Measurements from ENCODE around the gene FAM136A. TPM values are rescaled to one million over a fixed set of nuclear protein-coding genes. Genes with fewer than 3 reads are reported as not detected.

FAM136A gene
- total and polyA plus RNA-seq, 9 donors: 34.4 to 41.7 (median 37.2) TPM

GRCh38 chr2:70331012-70331411 lies 29.1 kb upstream of the FAM136A start:
- Histone ChIP-seq H3K4me3 (ENCODE audit: low read length) (no peak overlapping the region), H3K27ac (ENCODE audit: low read length) (no peak overlapping the region), H3K27me3 (ENCODE audit: control insufficient read depth, insufficient read depth, low read length) (no peaks in the 10 kb centered on the region), H3K36me3 (ENCODE audit: control insufficient read depth, insufficient read depth, low read length) (no peaks in the 10 kb centered on the region), H3K9me3 (replicated peaks; ENCODE audit: control insufficient read depth, low read depth, low read length) (no peaks in the 10 kb centered on the region), H3K4me1 (ENCODE audit: control insufficient read depth, insufficient read depth, low read length) (no peaks in the 10 kb centered on the region)
- DNase-seq: no peak
- WGBS (ENCODE audit: insufficient coverage): 51% methylated on average over 4 of the region's 7 CpGs

DNA sequence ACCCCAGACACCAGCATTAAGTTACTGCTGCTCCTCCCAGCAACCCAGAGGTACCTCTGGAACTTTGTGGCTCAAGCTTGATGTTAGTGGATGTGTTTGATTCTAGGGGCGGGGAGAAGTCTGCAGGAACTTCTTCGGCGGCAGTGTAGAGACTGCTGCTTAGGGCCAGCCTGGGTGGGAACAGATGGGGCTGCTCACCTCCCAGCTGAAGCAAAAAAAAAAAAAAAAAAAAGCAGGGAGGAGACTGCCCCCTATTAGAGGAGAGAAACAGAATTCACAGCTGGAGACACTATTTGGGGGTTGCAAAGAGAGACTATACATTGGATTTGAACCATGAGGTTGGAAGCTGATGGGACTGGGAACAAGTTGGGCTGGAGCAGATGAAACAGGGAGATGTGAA lies 28.6 kb upstream of the FAM136A start:
- Histone ChIP-seq H3K4me3 (ENCODE audit: low read length) (no peak overlapping the region), H3K9me3 (replicated peaks; ENCODE audit: control insufficient read depth, low read depth, low read length) (no peaks in the 10 kb centered on the region), H3K27me3 (ENCODE audit: control insufficient read depth, insufficient read depth, low read length) (no peaks in the 10 kb centered on the region), H3K27ac (ENCODE audit: low read length) (no peak overlapping the region), H3K4me1 (ENCODE audit: control insufficient read depth, insufficient read depth, low read length) (no peaks in the 10 kb centered on the region), H3K36me3 (ENCODE audit: control insufficient read depth, insufficient read depth, low read length) (no peaks in the 10 kb centered on the region)
- no peak for DNase-seq
- 56% methylated on average over 3 of the region's 3 CpGs for WGBS (ENCODE audit: insufficient coverage)

- DNase-seq: no peak
- H3K36me3 ChIP-seq (ENCODE audit: control insufficient read depth, insufficient read depth, low read length): no peaks in the 10 kb centered on the region
- no peaks in the 10 kb centered on the region for H3K27me3 ChIP-seq (ENCODE audit: control insufficient read depth, insufficient read depth, low read length)
- H3K9me3 ChIP-seq (replicated peaks; ENCODE audit: control insufficient read depth, low read depth, low read length): no peaks in the 10 kb centered on the region
- H3K27ac ChIP-seq (ENCODE audit: low read length): no peak overlapping the region
- H3K4me3 ChIP-seq (ENCODE audit: low read length): no peak overlapping the region
- H3K4me1 ChIP-seq (ENCODE audit: control insufficient read depth, insufficient read depth, low read length): no peaks in the 10 kb centered on the region
- 61% methylated on average over 4 of the region's 6 CpGs for WGBS (ENCODE audit: insufficient coverage)
These were observed 27.2 kb upstream of the FAM136A start for GRCh38 chr2:70328921-70329561.

GRCh38 chr2:70325875-70326274 lies 24.0 kb upstream of the FAM136A start:
- Histone ChIP-seq H3K36me3 (ENCODE audit: control insufficient read depth, insufficient read depth, low read length) (no peaks in the 10 kb centered on the region), H3K27ac (ENCODE audit: low read length) (no peak overlapping the region), H3K4me3 (ENCODE audit: low read length) (no peak overlapping the region), H3K9me3 (replicated peaks; ENCODE audit: control insufficient read depth, low read depth, low read length) (no peaks in the 10 kb centered on the region), H3K27me3 (ENCODE audit: control insufficient read depth, insufficient read depth, low read length) (peaks cover 2% of the 10 kb centered on the region), H3K4me1 (ENCODE audit: control insufficient read depth, insufficient read depth, low read length) (no peaks in the 10 kb centered on the region)
- no peak for DNase-seq
- WGBS (ENCODE audit: insufficient coverage): no CpG with 5 or more reads among the region's 7 CpGs

DNA sequence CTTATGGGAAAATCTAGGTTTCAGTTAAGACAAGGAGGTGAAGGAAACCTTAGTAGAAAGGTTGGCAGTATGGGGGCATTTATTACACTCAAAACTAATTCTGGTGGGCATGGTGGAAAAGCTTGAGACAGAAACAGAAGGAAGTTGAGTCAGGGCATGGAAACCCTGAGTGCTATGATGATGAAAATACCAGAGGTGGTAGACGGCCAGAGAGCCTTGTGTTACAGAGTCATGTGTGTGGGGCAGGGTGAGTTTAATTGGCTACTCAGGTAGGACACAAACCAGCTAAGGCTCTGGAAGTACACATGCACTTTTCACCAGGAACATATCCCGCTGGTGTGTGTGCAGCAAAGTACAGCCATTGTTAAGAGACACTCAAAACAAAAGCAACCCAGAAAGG lies 20.7 kb upstream of the FAM136A start:
- H3K9me3 ChIP-seq (replicated peaks; ENCODE audit: control insufficient read depth, low read depth, low read length): no peaks in the 10 kb centered on the region
- 40% methylated on average over 2 of the region's 2 CpGs for WGBS (ENCODE audit: insufficient coverage)
- no peak for DNase-seq
- peaks cover 2% of the 10 kb centered on the region for H3K27me3 ChIP-seq (ENCODE audit: control insufficient read depth, insufficient read depth, low read length)
- no peaks in the 10 kb centered on the region for H3K36me3 ChIP-seq (ENCODE audit: control insufficient read depth, insufficient read depth, low read length)
- H3K27ac ChIP-seq (ENCODE audit: low read length): no peak overlapping the region
- no peaks in the 10 kb centered on the region for H3K4me1 ChIP-seq (ENCODE audit: control insufficient read depth, insufficient read depth, low read length)
- no peak overlapping the region for H3K4me3 ChIP-seq (ENCODE audit: low read length)

- no peak overlapping the region for H3K27ac ChIP-seq (ENCODE audit: low read length)
- no peak overlapping the region for H3K4me3 ChIP-seq (ENCODE audit: low read length)
- no peaks in the 10 kb centered on the region for H3K9me3 ChIP-seq (replicated peaks; ENCODE audit: control insufficient read depth, low read depth, low read length)
- no peaks in the 10 kb centered on the region for H3K36me3 ChIP-seq (ENCODE audit: control insufficient read depth, insufficient read depth, low read length)
- WGBS (ENCODE audit: insufficient coverage): 78% methylated on average over 6 of the region's 6 CpGs
- no peaks in the 10 kb centered on the region for H3K4me1 ChIP-seq (ENCODE audit: control insufficient read depth, insufficient read depth, low read length)
- H3K27me3 ChIP-seq (ENCODE audit: control insufficient read depth, insufficient read depth, low read length): peaks cover 2% of the 10 kb centered on the region
- DNase-seq: no peak
These were observed 19.5 kb upstream of the FAM136A start for GRCh38 chr2:70321370-70321769.

DNA sequence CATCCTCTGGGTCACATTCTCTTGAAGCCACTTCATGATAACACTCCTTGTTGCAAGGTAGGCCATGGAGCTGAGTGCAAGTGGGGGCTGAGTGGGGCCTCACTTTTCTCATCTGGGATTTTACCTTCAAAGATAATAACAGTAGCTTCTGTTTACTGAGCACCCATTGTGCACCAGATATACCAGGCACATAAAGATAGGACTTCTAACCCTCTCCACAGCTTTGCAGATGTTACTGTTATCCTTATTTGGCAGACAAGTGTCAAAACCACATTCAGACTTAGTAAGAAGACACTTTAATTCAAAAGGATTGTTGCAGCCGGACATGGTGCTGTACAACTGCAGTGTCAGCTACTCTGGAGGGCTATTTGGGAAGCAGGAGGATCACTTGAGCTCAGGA lies 12.8 kb upstream of the FAM136A start:
- Histone ChIP-seq H3K4me1 (ENCODE audit: control insufficient read depth, insufficient read depth, low read length) (no peaks in the 10 kb centered on the region), H3K27ac (ENCODE audit: low read length) (no peak overlapping the region), H3K9me3 (replicated peaks; ENCODE audit: control insufficient read depth, low read depth, low read length) (no peaks in the 10 kb centered on the region), H3K36me3 (ENCODE audit: control insufficient read depth, insufficient read depth, low read length) (no peaks in the 10 kb centered on the region), H3K4me3 (ENCODE audit: low read length) (no peak overlapping the region), H3K27me3 (ENCODE audit: control insufficient read depth, insufficient read depth, low read length) (no peaks in the 10 kb centered on the region)
- DNase-seq: no peak
- WGBS (ENCODE audit: insufficient coverage): 60% methylated on average over 1 of the region's 1 CpG

DNA sequence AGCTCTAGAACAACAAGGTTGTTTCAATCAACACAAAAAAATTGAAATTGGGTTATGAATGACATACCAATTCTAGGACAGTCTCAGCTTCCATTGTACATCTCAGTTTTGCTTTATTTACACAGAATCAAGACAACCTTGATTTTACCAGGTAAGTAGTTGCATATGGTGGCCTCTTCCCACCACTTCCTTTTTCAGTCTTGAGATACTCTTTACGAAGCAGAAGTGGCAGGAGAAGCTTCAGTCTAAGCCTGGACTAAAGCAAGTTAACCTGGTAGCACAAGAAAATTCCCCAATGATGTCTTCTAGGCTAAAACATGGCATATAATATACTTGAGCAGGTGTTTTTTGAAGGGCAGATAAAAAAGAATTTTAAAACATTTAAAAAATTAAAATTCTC lies 10.7 kb upstream of the FAM136A start:
- Histone ChIP-seq H3K9me3 (replicated peaks; ENCODE audit: control insufficient read depth, low read depth, low read length) (no peaks in the 10 kb centered on the region), H3K4me1 (ENCODE audit: control insufficient read depth, insufficient read depth, low read length) (no peaks in the 10 kb centered on the region), H3K4me3 (ENCODE audit: low read length) (no peak overlapping the region), H3K27ac (ENCODE audit: low read length) (no peak overlapping the region), H3K36me3 (ENCODE audit: control insufficient read depth, insufficient read depth, low read length) (no peaks in the 10 kb centered on the region), H3K27me3 (ENCODE audit: control insufficient read depth, insufficient read depth, low read length) (no peaks in the 10 kb centered on the region)
- no CpG with 5 or more reads among the region's 1 CpG for WGBS (ENCODE audit: insufficient coverage)
- no peak for DNase-seq

GRCh38 chr2:70310899-70311298 lies 9.0 kb upstream of the FAM136A start:
- no peaks in the 10 kb centered on the region for H3K27me3 ChIP-seq (ENCODE audit: control insufficient read depth, insufficient read depth, low read length)
- H3K4me3 ChIP-seq (ENCODE audit: low read length): no peak overlapping the region
- no peaks in the 10 kb centered on the region for H3K36me3 ChIP-seq (ENCODE audit: control insufficient read depth, insufficient read depth, low read length)
- H3K27ac ChIP-seq (ENCODE audit: low read length): no peak overlapping the region
- no peaks in the 10 kb centered on the region for H3K4me1 ChIP-seq (ENCODE audit: control insufficient read depth, insufficient read depth, low read length)
- no peak for DNase-seq
- WGBS (ENCODE audit: insufficient coverage): 77% methylated on average over 3 of the region's 3 CpGs
- H3K9me3 ChIP-seq (replicated peaks; ENCODE audit: control insufficient read depth, low read depth, low read length): no peaks in the 10 kb centered on the region

- Histone ChIP-seq H3K9me3 (replicated peaks; ENCODE audit: control insufficient read depth, low read depth, low read length) (no peaks in the 10 kb centered on the region), H3K4me1 (ENCODE audit: control insufficient read depth, insufficient read depth, low read length) (peaks cover 10% of the 10 kb centered on the region), H3K36me3 (ENCODE audit: control insufficient read depth, insufficient read depth, low read length) (peaks cover 3% of the 10 kb centered on the region), H3K27ac (ENCODE audit: low read length) (no peak overlapping the region), H3K27me3 (ENCODE audit: control insufficient read depth, insufficient read depth, low read length) (no peaks in the 10 kb centered on the region), H3K4me3 (ENCODE audit: low read length) (no peak overlapping the region)
- no CpG with 5 or more reads among the region's 3 CpGs for WGBS (ENCODE audit: insufficient coverage)
- DNase-seq: no peak
These were observed 3.7 kb upstream of the FAM136A start for GRCh38 chr2:70305531-70305930.

DNA sequence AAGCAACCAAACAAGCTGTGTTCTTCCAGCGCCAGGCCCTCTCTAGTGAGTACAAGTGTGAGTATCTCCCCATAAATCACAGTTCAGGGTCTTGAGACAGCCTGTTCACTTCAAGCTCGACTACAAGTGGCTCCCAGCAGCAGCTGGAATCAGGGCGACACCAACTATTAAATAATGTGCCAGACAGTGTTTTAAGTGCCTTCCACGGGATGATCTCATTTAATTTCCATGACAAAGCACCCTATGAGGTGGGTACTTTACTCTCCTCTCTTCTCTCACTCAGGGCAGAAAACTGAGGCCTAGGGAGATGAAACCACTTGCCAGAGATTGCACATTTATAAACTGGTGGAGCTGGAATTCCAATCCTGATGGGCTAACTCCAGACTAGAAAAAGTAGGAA lies 2.6 kb upstream of the FAM136A start:
- no peak for DNase-seq
- H3K27me3 ChIP-seq (ENCODE audit: control insufficient read depth, insufficient read depth, low read length): no peaks in the 10 kb centered on the region
- H3K9me3 ChIP-seq (replicated peaks; ENCODE audit: control insufficient read depth, low read depth, low read length): no peaks in the 10 kb centered on the region
- H3K27ac ChIP-seq (ENCODE audit: low read length): no peak overlapping the region
- WGBS (ENCODE audit: insufficient coverage): 40% methylated on average over 1 of the region's 4 CpGs
- H3K36me3 ChIP-seq (ENCODE audit: control insufficient read depth, insufficient read depth, low read length): peaks cover 5% of the 10 kb centered on the region
- H3K4me1 ChIP-seq (ENCODE audit: control insufficient read depth, insufficient read depth, low read length): peaks cover 10% of the 10 kb centered on the region
- no peak overlapping the region for H3K4me3 ChIP-seq (ENCODE audit: low read length)
